HepG2 (cell line): ENCODE data around the gene SECTM1. TPM values are rescaled to one million over a fixed set of nuclear protein-coding genes. Genes with fewer than 3 reads are reported as not detected.
A peak's percentile ranks its signal among the peaks of the same experiment; 100 is the strongest.

Experiments
- EP300 ChIP-seq, 3 experiments: sonication (generic) in 1 of 3; formaldehyde crosslinking in 1 of 3; IDR thresholded peaks; 2 replicates each; pipeline versions ENCODE4 v1.5.1 to v1.6.1; 2011 to 2020; ENCODE audit warnings: low read depth in 2 of 3, low read length in 2 of 3, borderline replicate concordance in 1 of 3, improper control_type of control experiment in 1 of 3, mild to moderate bottlenecking in 1 of 3, missing genetic modification reagents in 1 of 3, moderate library complexity in 1 of 3
- FOXA3 ChIP-seq: IDR thresholded peaks from 2 replicates; pipeline ENCODE4 v1.6.1; 2016; ENCODE audit warnings: missing genetic modification reagents, missing compliant biosample characterization
- HNF4G ChIP-seq, 2 experiments: sonication (generic) in 1 of 2; formaldehyde crosslinking in 1 of 2; IDR thresholded peaks; 2 replicates each; pipeline versions ENCODE4 v1.4.0 to v1.6.1; 2011 to 2020; ENCODE audit warnings: borderline replicate concordance in 2 of 2, low read depth in 2 of 2, mild to moderate bottlenecking in 2 of 2, low read length in 1 of 2, missing genetic modification reagents in 1 of 2, moderate library complexity in 1 of 2
- JUN ChIP-seq: sonication (generic); formaldehyde crosslinking; IDR thresholded peaks from 2 replicates; pipeline ENCODE4 v1.4.0; 2020; ENCODE audit warnings: mild to moderate bottlenecking, missing genetic modification reagents
- KDM3A ChIP-seq: IDR thresholded peaks from 2 replicates; pipeline ENCODE4 v1.6.1; 2018; ENCODE audit warnings: low read depth, missing compliant biosample characterization
- KDM5A ChIP-seq: fragments of 200-600 bp; sonication (generic); IDR thresholded peaks from 2 replicates; pipeline ENCODE4 v1.7.0; 2018; ENCODE audit warnings: antibody characterized with exemption, mild to moderate bottlenecking, low read length, borderline replicate concordance
- MIER3 ChIP-seq: IDR thresholded peaks from 2 replicates; pipeline ENCODE4 v1.6.1; 2016; ENCODE audit warnings: missing compliant biosample characterization, borderline replicate concordance
- THAP9 ChIP-seq: sonication (generic); formaldehyde crosslinking; IDR thresholded peaks from 2 replicates; pipeline ENCODE4; 2020; ENCODE audit warnings: missing genetic modification reagents, mild to moderate bottlenecking, borderline replicate concordance
- ZFP91 ChIP-seq: sonication (generic); formaldehyde crosslinking; IDR thresholded peaks from 2 replicates; pipeline ENCODE4 v1.9.0; 2022; ENCODE audit warnings: missing genetic modification reagents, mild to moderate bottlenecking, borderline replicate concordance
- ZNF143 ChIP-seq: sonication (generic); formaldehyde crosslinking; IDR thresholded peaks from 2 replicates; pipeline ENCODE4 v1.4.0; 2020; ENCODE audit warnings: missing genetic modification reagents
- ZNF335 ChIP-seq: sonication (generic); formaldehyde crosslinking; IDR thresholded peaks from 2 replicates; pipeline ENCODE4 v1.4.0; 2020; ENCODE audit warnings: missing genetic modification reagents
- ZNF350 ChIP-seq: sonication (generic); formaldehyde crosslinking; IDR thresholded peaks from 2 replicates; pipeline ENCODE4 v1.4.0; 2020; ENCODE audit warnings: mild to moderate bottlenecking, low read depth, missing genetic modification reagents, borderline replicate concordance
- ZNF710 ChIP-seq: sonication (generic); formaldehyde crosslinking; IDR thresholded peaks from 2 replicates; pipeline ENCODE4 v1.5.0; 2020; ENCODE audit warnings: mild to moderate bottlenecking, missing genetic modification reagents, borderline replicate concordance
- ZNF800 ChIP-seq: sonication (generic); formaldehyde crosslinking; IDR thresholded peaks from 2 replicates; pipeline ENCODE4 v1.4.0; 2020; ENCODE audit warnings: missing genetic modification reagents
- ZNF816 ChIP-seq: sonication (generic); formaldehyde crosslinking; IDR thresholded peaks from 2 replicates; pipeline ENCODE4 v1.8.0; 2022; ENCODE audit warnings: missing genetic modification reagents, mild to moderate bottlenecking, borderline replicate concordance
- polyA plus RNA-seq, 8 experiments: library from polyadenylated mRNA; depleted of rRNA in 3 of 8; stranded (reverse) in 7 of 8; unstranded in 1 of 8; fragments of >200 nt; fragmentation: Illumina TruSeq in 4 of 8; extraction: Trizol in 4 of 8; gene quantifications; 2 replicates each; pipeline versions ENCODE4 v1.2.1 to v1.2.3, GENCODE V29; 2011 to 2016; ENCODE audit warnings: low read depth in 4 of 8, missing spikeins in 1 of 8, mixed read lengths in 1 of 8; ENCODE audit not compliant: insufficient read depth in 1 of 8
- total RNA-seq, 5 experiments: library from RNA; depleted of rRNA; stranded (reverse); fragments of >200 nt; fragmentation: Illumina TruSeq; extraction: Trizol; gene quantifications; 2 replicates each; pipeline ENCODE4 v1.2.3, GENCODE V29; 2016; ENCODE audit warnings: low read depth in 1 of 5

Gene SECTM1
- total and polyA plus RNA-seq, 2 of the 13 experiments (the other 11 are each of a cell fraction or from before 2014, with no cell fraction given) = 3.5 to 5.3 TPM

GRCh38 chr17:82320140-82320840 lies 13.3 kb downstream of the SECTM1 start (continued):
- TF ChIP-seq ZFP91 (CRISPR knock-in tag) (peak; percentile 41; the same call in 1 of the 2 replicates), ZNF816 (CRISPR knock-in tag) (no peak), MIER3 (peak; percentile 44; the same call in 1 of the 2 replicates), JUN (0 out of 2 replicates have a peak, but pooled peaks have one; percentile 2), THAP9 (CRISPR knock-in tag) (peak; percentile 18; the same call in 1 of the 2 replicates), KDM3A (CRISPR knock-in tag) (no peak; the same call in 1 of the 2 replicates), KDM5A (no peak), HNF4G (IDR thresholded peaks at IDR 0.05; ENCODE audit: borderline replicate concordance, low read depth, low read length) (peak; percentile 68), HNF4G (CRISPR knock-in tag; IDR thresholded peaks at IDR 0.05; ENCODE audit: borderline replicate concordance, low read depth) (no peak), ZNF143 (CRISPR knock-in tag) (peak; percentile 23; the same call in 1 of the 2 replicates), ZNF350 (peak; percentile 46; the same call in 1 of the 2 replicates), ZNF800 (CRISPR knock-in tag) (no peak), FOXA3 (CRISPR knock-in tag) (0 out of 2 replicates have a peak, but pooled peaks have one; percentile 28), EP300 (IDR thresholded peaks at IDR 0.05; ENCODE audit: low read depth in 2 of 2, low read length in 2 of 2) (no peak), EP300 (CRISPR knock-in tag; IDR thresholded peaks at IDR 0.05; ENCODE audit: borderline replicate concordance) (0 out of 2 replicates have a peak, but pooled peaks have one; percentile 4), ZNF710 (CRISPR knock-in tag) (peak; percentile 61; the same call in 1 of the 2 replicates), ZNF335 (CRISPR knock-in tag) (no peak)
